GM23248 (cell line): Measurements from ENCODE around the gene CDA. TPM values are rescaled to one million over a fixed set of nuclear protein-coding genes. Genes with fewer than 3 reads are reported as not detected.

Experiments
- DNase-seq: peaks from one replicate; pipeline ENCODE4 v3.0.0-alpha.2; 2015
- H2AFZ ChIP-seq: fragments of 200-600 bp; sonication (generic); 2 replicates; pipeline ENCODE4 v1.6.1; 2016; ENCODE audit warnings: antibody characterized with exemption
- H3F3A ChIP-seq: fragments of 200-600 bp; sonication (generic); 2 replicates; pipeline ENCODE4 v1.6.1; 2016; ENCODE audit warnings: mild to moderate bottlenecking, antibody characterized with exemption, mixed run types; ENCODE audit not compliant: insufficient read depth
- H3K27ac ChIP-seq: fragments of 200-600 bp; sonication (generic); 2 replicates; pipeline ENCODE4 v1.5.1; 2016; ENCODE audit warnings: mild to moderate bottlenecking
- H3K27me3 ChIP-seq: fragments of 200-600 bp; sonication (generic); replicated peaks from 2 replicates; pipeline ENCODE4 v1.6.1; 2016; ENCODE audit warnings: mild to moderate bottlenecking; ENCODE audit not compliant: insufficient read depth
- H3K36me3 ChIP-seq: fragments of 200-600 bp; sonication (generic); 2 replicates; pipeline ENCODE4 v1.6.1; 2016; ENCODE audit warnings: low read depth, mild to moderate bottlenecking
- H3K4me1 ChIP-seq: fragments of 200-600 bp; sonication (generic); 2 replicates; pipeline ENCODE4 v1.6.1; 2016; ENCODE audit warnings: mild to moderate bottlenecking; ENCODE audit not compliant: insufficient read depth
- H3K4me2 ChIP-seq: fragments of 200-600 bp; sonication (generic); one replicate; pipeline ENCODE4 v1.6.1; 2016; ENCODE audit warnings: mild to moderate bottlenecking; ENCODE audit not compliant: unreplicated experiment
- H3K4me3 ChIP-seq: fragments of 200-600 bp; sonication (generic); 2 replicates; pipeline ENCODE4 v1.5.1; 2016; ENCODE audit warnings: mild to moderate bottlenecking
- H3K79me2 ChIP-seq: fragments of 200-600 bp; sonication (generic); 2 replicates; pipeline ENCODE4 v1.6.1; 2016; ENCODE audit warnings: mild to moderate bottlenecking; ENCODE audit not compliant: insufficient read depth
- H3K9ac ChIP-seq: fragments of 200-600 bp; sonication (generic); 2 replicates; pipeline ENCODE4 v1.6.1; 2016; ENCODE audit warnings: mild to moderate bottlenecking
- H3K9me2 ChIP-seq: fragments of 200-600 bp; sonication (generic); 2 replicates; pipeline ENCODE4 v1.6.1; 2016; ENCODE audit warnings: mixed run types, mild to moderate bottlenecking, moderate library complexity; ENCODE audit not compliant: insufficient read depth
- H3K9me3 ChIP-seq: fragments of 200-600 bp; sonication (generic); one replicate; pipeline ENCODE4 v1.6.1; 2017; ENCODE audit warnings: low read depth
- H4K20me1 ChIP-seq: fragments of 200-600 bp; sonication (generic); 2 replicates; pipeline ENCODE4 v1.6.0; 2016; ENCODE audit not compliant: insufficient read depth
- EZH2 ChIP-seq: fragments of 200-600 bp; sonication (generic); IDR thresholded peaks from 2 replicates; pipeline ENCODE4 v1.6.1; 2018; ENCODE audit warnings: antibody characterized with exemption, mild to moderate bottlenecking; ENCODE audit not compliant: insufficient read depth, poor library complexity, severe bottlenecking
- EZH2phosphoT487 ChIP-seq: fragments of 200-600 bp; sonication (generic); IDR thresholded peaks from 2 replicates; pipeline ENCODE4 v1.6.1; 2018; ENCODE audit warnings: antibody characterized with exemption, moderate library complexity, mild to moderate bottlenecking, low read depth; ENCODE audit not compliant: insufficient read depth
- WGBS, 2 experiments: methylation state at CpG; one replicate each; pipeline ENCODE4 v1.1.6; 2015 to 2017; ENCODE audit warnings: low lambda C conversion rate in 2 of 2, low coverage in 1 of 2; ENCODE audit errors: missing lambda C conversion rate in 2 of 2; 5-methylcytosine and 5-hydroxymethylcytosine counted together
- in situ Hi-C: fragments of 300-500 bp; cut with MboI; formaldehyde crosslinking; loops from 2 replicates; pipeline ENCODE4 v1.15.0; 2020
- polyA plus RNA-seq: library from polyadenylated mRNA; unstranded; fragments of >200 nt; fragmentation: Nextera tagmentation; extraction: Ambion mirVana; gene quantifications from 2 replicates; pipeline ENCODE4 v1.2.1, GENCODE V29; 2016
- total RNA-seq: library from RNA; depleted of rRNA; stranded (reverse); fragments of >200 nt; shearing (Covaris generic); gene quantifications from 2 replicates; pipeline ENCODE4 v1.2.3, GENCODE V29; 2014

The CDA gene
- total and polyA plus RNA-seq, 2 experiments from 2014 or later, result 3.0 to 9.6 TPM

GRCh38 chr1:20621012-20621411 is 32.1 kb downstream of the CDA start:
- Histone ChIP-seq H3K4me1 (peaks cover 2% of the 10 kb centered on the region; the same call in 1 of the 2 replicates), H3F3A (0 out of 2 replicates have a peak, but pooled peaks cover 8% of the 10 kb centered on the region), H2AFZ (no peak overlapping the region), H3K4me3 (no peak overlapping the region), H3K79me2 (no peaks in the 10 kb centered on the region), H3K4me2 (no peak overlapping the region), H4K20me1 (no peaks in the 10 kb centered on the region), H3K9me2 (no peaks in the 10 kb centered on the region), H3K9ac (no peak overlapping the region), H3K27ac (no peak overlapping the region), H3K36me3 (no peaks in the 10 kb centered on the region), H3K9me3 (no peaks in the 10 kb centered on the region), H3K27me3 (no peaks in the 10 kb centered on the region)
- in situ Hi-C loops, result no loop called here
- DNase-seq, result no peak
- no peak for TF ChIP-seq EZH2
- no peak for TF ChIP-seq EZH2phosphoT487
- 81 to 82% methylated on average over 6 of the region's 6 CpGs for WGBS, 2 experiments

GRCh38 chr1:20624709-20625108 is 35.8 kb downstream of the CDA start:
- Histone ChIP-seq H3K27me3 (no peaks in the 10 kb centered on the region), H3K4me1 (no peaks in the 10 kb centered on the region; the same call in 1 of the 2 replicates), H2AFZ (no peak overlapping the region), H3K79me2 (no peaks in the 10 kb centered on the region), H3K4me2 (no peak overlapping the region), H4K20me1 (no peaks in the 10 kb centered on the region), H3K27ac (no peak overlapping the region), H3K9me3 (no peaks in the 10 kb centered on the region), H3F3A (no peaks in the 10 kb centered on the region), H3K9ac (no peak overlapping the region), H3K36me3 (no peaks in the 10 kb centered on the region), H3K9me2 (no peaks in the 10 kb centered on the region), H3K4me3 (no peak overlapping the region)
- in situ Hi-C loops, result no loop called here
- DNase-seq, result no peak
- TF ChIP-seq EZH2 (no peak), EZH2phosphoT487 (no peak)
- WGBS, 2 experiments, result 59 to 67% methylated on average over 1 of the region's 1 CpG

GRCh38 chr1:20625176-20626097 is 36.5 kb downstream of the CDA start:
- Histone ChIP-seq H3K9me2 (no peaks in the 10 kb centered on the region), H4K20me1 (no peaks in the 10 kb centered on the region), H3K4me2 (no peak overlapping the region), H3K27me3 (no peaks in the 10 kb centered on the region), H3K79me2 (no peaks in the 10 kb centered on the region), H3K9me3 (no peaks in the 10 kb centered on the region), H3K9ac (no peak overlapping the region), H3K27ac (no peak overlapping the region), H3F3A (no peaks in the 10 kb centered on the region), H3K4me1 (no peaks in the 10 kb centered on the region; the same call in 1 of the 2 replicates), H2AFZ (no peak overlapping the region), H3K4me3 (no peak overlapping the region), H3K36me3 (no peaks in the 10 kb centered on the region)
- TF ChIP-seq EZH2 (no peak), EZH2phosphoT487 (no peak)
- in situ Hi-C loops, result no loop called here
- WGBS, 2 experiments, result 86 to 87% methylated on average over 3 of the region's 3 CpGs
- DNase-seq, result no peak

GRCh38 chr1:20626098-20626427 is 37.2 kb downstream of the CDA start:
- Histone ChIP-seq H3K9me2 (no peaks in the 10 kb centered on the region), H2AFZ (no peak overlapping the region), H3K36me3 (no peaks in the 10 kb centered on the region), H3K9ac (no peak overlapping the region), H3K4me1 (no peaks in the 10 kb centered on the region; the same call in 1 of the 2 replicates), H3K4me2 (no peak overlapping the region), H3K79me2 (no peaks in the 10 kb centered on the region), H3F3A (no peaks in the 10 kb centered on the region), H3K4me3 (no peak overlapping the region), H4K20me1 (no peaks in the 10 kb centered on the region), H3K27me3 (no peaks in the 10 kb centered on the region), H3K27ac (no peak overlapping the region), H3K9me3 (no peaks in the 10 kb centered on the region)
- WGBS, 2 experiments, result 86 to 100% methylated on average over 1 of the region's 1 CpG
- in situ Hi-C loops, result no loop called here
- no peak for DNase-seq
- TF ChIP-seq EZH2 (no peak), EZH2phosphoT487 (no peak)
